Measurements from ENCODE around the gene EFNB3. TPM values are rescaled to one million over a fixed set of nuclear protein-coding genes. Genes with fewer than 3 reads are reported as not detected.

EFNB3 gene
- total RNA-seq, 1 experiment from 2014 or later = 10.0 TPM

GRCh38 chr17:7706631-7707354 is 1.8 kb downstream of the EFNB3 start:
- no peaks in the 10 kb centered on the region for H3K27me3 ChIP-seq (replicated peaks; ENCODE audit: insufficient read depth, low read depth, low read length, poor library complexity)
- POLR2A ChIA-PET (ENCODE audit: low non-redundant PET) = interaction anchor here (0.5 kb wide), 1 partner anchor 10 kb away, joined by 3 read pairs; no protein-coding TSS in a partner anchor
- H3K4me1 ChIP-seq (ENCODE audit: insufficient read depth, low read length, poor library complexity, severe bottlenecking) = peaks cover 32% of the 10 kb centered on the region
- peaks cover 3% of the 10 kb centered on the region for H3K36me3 ChIP-seq (ENCODE audit: insufficient read depth, low read length, poor library complexity, severe bottlenecking)
- no peak overlapping the region for H3K27ac ChIP-seq (ENCODE audit: low read depth, low read length, poor library complexity, severe bottlenecking)
- TF ChIP-seq EZH2 (IDR thresholded peaks at IDR 0.05; ENCODE audit: borderline replicate concordance, low read depth, low read length, poor library complexity, severe bottlenecking) (no peak), CTCF (conservative IDR thresholded peaks at IDR 0.05; ENCODE audit: low read depth, low read length) (no peak)
- DNase-seq (ENCODE audit: low spot score) = no peak
- BruUV-seq (replicated peaks) = no TSS peak
- H3K4me3 ChIP-seq (ENCODE audit: low read depth, low read length, poor library complexity, severe bottlenecking) = no peak overlapping the region
- no peaks in the 10 kb centered on the region for H3K9me3 ChIP-seq (ENCODE audit: low read depth, low read length, poor library complexity, severe bottlenecking)
- CTCF ChIA-PET = interaction anchor here (0.6 to 1.3 kb wide), 2 partner anchors 10 to 18 kb away, joined by 3 to 4 read pairs; partner anchors contain the start of gene WRAP53
- intact Hi-C loops (cut with micrococcal nuclease; ENCODE audit: unreplicated experiment) = no loop called here

- CTCF ChIA-PET = no interaction called here
- Histone ChIP-seq H3K4me3 (ENCODE audit: low read depth, low read length, poor library complexity, severe bottlenecking) (no peak overlapping the region), H3K9me3 (ENCODE audit: low read depth, low read length, poor library complexity, severe bottlenecking) (no peaks in the 10 kb centered on the region), H3K27me3 (replicated peaks; ENCODE audit: insufficient read depth, low read depth, low read length, poor library complexity) (no peaks in the 10 kb centered on the region), H3K27ac (ENCODE audit: low read depth, low read length, poor library complexity, severe bottlenecking) (no peak overlapping the region), H3K4me1 (ENCODE audit: insufficient read depth, low read length, poor library complexity, severe bottlenecking) (peaks cover 32% of the 10 kb centered on the region), H3K36me3 (ENCODE audit: insufficient read depth, low read length, poor library complexity, severe bottlenecking) (peaks cover 3% of the 10 kb centered on the region)
- no TSS peak for BruUV-seq (replicated peaks)
- no peak for DNase-seq (ENCODE audit: low spot score)
- TF ChIP-seq EZH2 (IDR thresholded peaks at IDR 0.05; ENCODE audit: borderline replicate concordance, low read depth, low read length, poor library complexity, severe bottlenecking) = no peak
- no peak for TF ChIP-seq CTCF (conservative IDR thresholded peaks at IDR 0.05; ENCODE audit: low read depth, low read length)
- POLR2A ChIA-PET (ENCODE audit: low non-redundant PET) = no interaction called here
- intact Hi-C loops (cut with micrococcal nuclease; ENCODE audit: unreplicated experiment) = no loop called here
Observed at GRCh38 chr17:7707446-7707845, 2.4 kb downstream of the EFNB3 start.

- Histone ChIP-seq H3K27me3 (replicated peaks; ENCODE audit: insufficient read depth, low read depth, low read length, poor library complexity) (no peaks in the 10 kb centered on the region), H3K9me3 (ENCODE audit: low read depth, low read length, poor library complexity, severe bottlenecking) (no peaks in the 10 kb centered on the region), H3K36me3 (ENCODE audit: insufficient read depth, low read length, poor library complexity, severe bottlenecking) (no peaks in the 10 kb centered on the region), H3K4me1 (ENCODE audit: insufficient read depth, low read length, poor library complexity, severe bottlenecking) (peaks cover 32% of the 10 kb centered on the region), H3K4me3 (ENCODE audit: low read depth, low read length, poor library complexity, severe bottlenecking) (no peak overlapping the region), H3K27ac (ENCODE audit: low read depth, low read length, poor library complexity, severe bottlenecking) (no peak overlapping the region)
- no peak for DNase-seq (ENCODE audit: low spot score)
- TF ChIP-seq CTCF (conservative IDR thresholded peaks at IDR 0.05; ENCODE audit: low read depth, low read length) (no peak), EZH2 (IDR thresholded peaks at IDR 0.05; ENCODE audit: borderline replicate concordance, low read depth, low read length, poor library complexity, severe bottlenecking) (no peak)
- intact Hi-C loops (cut with micrococcal nuclease; ENCODE audit: unreplicated experiment) = no loop called here
- POLR2A ChIA-PET (ENCODE audit: low non-redundant PET) = no interaction called here
- BruUV-seq (replicated peaks) = no TSS peak
- CTCF ChIA-PET = no interaction called here
Observed at GRCh38 chr17:7707858-7708750, 3.1 kb downstream of the EFNB3 start.

All from A673 (cell line).